WTC11 (cell line): Measurements from ENCODE around the gene EID2B. TPM values are rescaled to one million over a fixed set of nuclear protein-coding genes. Genes with fewer than 3 reads are reported as not detected.

Experiments
- ATAC-seq: fragments of 200-7000 bp; cut with Tn5 transposase; 2 replicates; pipeline ENCODE4 v1.10.0; 2021; ENCODE audit warnings: mild to moderate bottlenecking, moderate library complexity
- CTCF ChIA-PET: fragments of 300-600 bp; sonication (Branson Sonifier 250); formaldehyde crosslinking; loops from one replicate; lab custom pipeline; 2021; ENCODE audit warnings: antibody characterized with exemption; lab: Charles Lee
- POLR2A ChIA-PET: fragments of 350-600 bp; sonication (Branson Sonifier 250); formaldehyde crosslinking; loops from one replicate; lab custom pipeline; 2021; ENCODE audit warnings: antibody characterized with exemption; lab: Charles Lee
- DNase-seq: peaks from one replicate; pipeline ENCODE4 v3.0.0; 2021; ENCODE audit warnings: low spot score
- H3K27ac Mint-ChIP-seq: 2 replicates; pipeline ENCODE4 v1.8.0; 2021; ENCODE audit warnings: mixed read lengths
- H3K27me3 Mint-ChIP-seq: 2 replicates; pipeline ENCODE4 v1.8.0; 2021; ENCODE audit warnings: low read depth, mild to moderate bottlenecking, moderate library complexity, mixed read lengths
- H3K36me3 Mint-ChIP-seq: 2 replicates; pipeline ENCODE4 v1.8.0; 2021; ENCODE audit warnings: mixed read lengths
- H3K4me1 Mint-ChIP-seq: 2 replicates; pipeline ENCODE4 v1.8.0; 2022; ENCODE audit warnings: mixed read lengths
- H3K4me3 Mint-ChIP-seq: 2 replicates; pipeline ENCODE4 v1.8.0; 2021; ENCODE audit warnings: mild to moderate bottlenecking, moderate library complexity, mixed read lengths
- H3K9me3 Mint-ChIP-seq: 2 replicates; pipeline ENCODE4 v1.8.0; 2021; ENCODE audit warnings: mixed read lengths
- AFF4 ChIP-seq: sonication (generic); formaldehyde crosslinking; IDR thresholded peaks from 2 replicates; pipeline ENCODE4 v1.8.1; 2023; ENCODE audit warnings: mild to moderate bottlenecking, missing genetic modification reagents, borderline replicate concordance
- AR ChIP-seq: fragments of 250-450 bp; sonication (Bioruptor Pico); IDR thresholded peaks from 2 replicates; pipeline ENCODE4 v1.9.0; 2021; ENCODE audit warnings: mild to moderate bottlenecking
- ATF1 ChIP-seq: sonication (generic); formaldehyde crosslinking; IDR thresholded peaks from 2 replicates; pipeline ENCODE4 v1.8.1; 2023; ENCODE audit warnings: mild to moderate bottlenecking, moderate library complexity, missing genetic modification reagents
- CDX4 ChIP-seq: fragments of 250-450 bp; sonication (Bioruptor Pico); IDR thresholded peaks from 2 replicates; pipeline ENCODE4 v1.9.0; 2021; ENCODE audit warnings: moderate library complexity, mild to moderate bottlenecking, inconsistent platforms, borderline replicate concordance
- CTCF ChIP-seq: fragments of 200-600 bp; IDR thresholded peaks from 2 replicates; pipeline ENCODE4 v1.8.0; 2022; ENCODE audit warnings: antibody characterized with exemption
- E2F5 ChIP-seq: sonication (generic); formaldehyde crosslinking; IDR thresholded peaks from 2 replicates; pipeline ENCODE4 v1.8.1; 2022; ENCODE audit warnings: mild to moderate bottlenecking, moderate library complexity, missing genetic modification reagents
- GRHL2 ChIP-seq: fragments of 250-450 bp; sonication (Bioruptor Pico); IDR thresholded peaks from 2 replicates; pipeline ENCODE4 v1.8.0; 2022; ENCODE audit warnings: mild to moderate bottlenecking, moderate library complexity; ENCODE audit not compliant: insufficient replicate concordance, severe bottlenecking
- HMGA2 ChIP-seq: fragments of 250-450 bp; sonication (Bioruptor Pico); IDR thresholded peaks from 2 replicates; pipeline ENCODE4 v1.4.0; 2021; ENCODE audit warnings: mild to moderate bottlenecking, moderate library complexity
- HMGXB4 ChIP-seq: sonication (generic); formaldehyde crosslinking; IDR thresholded peaks from 2 replicates; pipeline ENCODE4 v1.8.1; 2023; ENCODE audit warnings: mild to moderate bottlenecking, moderate library complexity, missing genetic modification reagents
- IRF2 ChIP-seq: sonication (generic); formaldehyde crosslinking; IDR thresholded peaks from 2 replicates; pipeline ENCODE4 v1.8.0; 2022; ENCODE audit warnings: low read depth, missing genetic modification reagents, borderline replicate concordance
- MAX ChIP-seq: sonication (generic); formaldehyde crosslinking; IDR thresholded peaks from 2 replicates; pipeline ENCODE4 v1.8.0; 2022; ENCODE audit warnings: mild to moderate bottlenecking, missing genetic modification reagents
- MYBL2 ChIP-seq: sonication (generic); formaldehyde crosslinking; IDR thresholded peaks from 2 replicates; pipeline ENCODE4 v1.8.1; 2023; ENCODE audit warnings: mild to moderate bottlenecking, moderate library complexity, missing genetic modification reagents
- NR1H2 ChIP-seq: sonication (generic); formaldehyde crosslinking; IDR thresholded peaks from 2 replicates; pipeline ENCODE4 v1.9.0; 2021; ENCODE audit warnings: mild to moderate bottlenecking, moderate library complexity, missing genetic modification reagents
- NR2C2 ChIP-seq: sonication (generic); formaldehyde crosslinking; IDR thresholded peaks from 2 replicates; pipeline ENCODE4 v1.8.0; 2022; ENCODE audit warnings: mild to moderate bottlenecking, missing genetic modification reagents
- SP1 ChIP-seq: sonication (generic); formaldehyde crosslinking; conservative IDR thresholded peaks from 2 replicates; pipeline ENCODE4 v1.8.1; 2022; ENCODE audit warnings: missing genetic modification reagents
- ZNF121 ChIP-seq: sonication (generic); formaldehyde crosslinking; IDR thresholded peaks from 2 replicates; pipeline ENCODE4 v1.8.0; 2023; ENCODE audit warnings: missing genetic modification reagents
- ZNF317 ChIP-seq: sonication (generic); formaldehyde crosslinking; IDR thresholded peaks from 2 replicates; pipeline ENCODE4 v1.8.1; 2023; ENCODE audit warnings: low read depth, mild to moderate bottlenecking, moderate library complexity, missing genetic modification reagents, borderline replicate concordance
- ZNF671 ChIP-seq: fragments of 250-450 bp; sonication (Bioruptor Pico); IDR thresholded peaks from 2 replicates; pipeline ENCODE4 v1.8.0; 2021; ENCODE audit warnings: mild to moderate bottlenecking
- total RNA-seq: library from RNA; stranded (reverse); gene quantifications from 3 replicates; pipeline ENCODE4 v1.2.3, GENCODE V29; 2021

Gene EID2B
- total RNA-seq, 1 experiment from 2014 or later: 3.6 TPM

- TF ChIP-seq MYBL2 (no peak), IRF2 (CRISPR knock-in tag) (no peak), CTCF (no peak; the same call in none of the 2 replicates), GRHL2 (CRISPR knock-in tag) (no peak)
Observed at GRCh38 chr19:39540333-39540673, 7.7 kb upstream of the EID2B start (continued).

- ChIA-PET CTCF (interaction anchor here (1.0 to 2.8 kb wide), 4 partner anchors 12 to 65 kb away, joined by 3 to 17 read pairs (median 6); no protein-coding TSS in a partner anchor), POLR2A (interaction anchor here (1.2 kb wide), 1 partner anchor 20 kb away, joined by 6 read pairs; no protein-coding TSS in a partner anchor)
- Mint-ChIP-seq H3K9me3 (no peaks in the 10 kb centered on the region), H3K4me3 (peak within 1 kb of the TSS; percentile 90), H3K4me1 (peaks cover 31% of the 10 kb centered on the region), H3K27me3 (peaks cover 8% of the 10 kb centered on the region; the same call in 1 of the 2 replicates), H3K36me3 (no peaks in the 10 kb centered on the region), H3K27ac (peak within 1 kb of the TSS; percentile 89)
- DNase-seq (peak; percentile 93), ATAC-seq (peak; percentile 83)
- TF ChIP-seq ZNF671 (CRISPR knock-in tag) (no peak), SP1 (CRISPR knock-in tag) (0 out of 2 replicates have a peak, but pooled peaks have one; percentile 15), NR1H2 (no peak), E2F5 (0 out of 2 replicates have a peak, but pooled peaks have one; percentile 71), HMGXB4 (CRISPR knock-in tag) (peak; percentile 87; the same call in 1 of the 2 replicates), AFF4 (CRISPR knock-in tag) (no peak), CDX4 (no peak), CTCF (peak; percentile 62), AR (no peak), MAX (CRISPR knock-in tag) (peak; percentile 73; the same call in 1 of the 2 replicates), ZNF317 (peak; percentile 57; the same call in 1 of the 2 replicates), HMGA2 (CRISPR knock-in tag) (no peak), NR2C2 (CRISPR knock-in tag) (no peak), GRHL2 (CRISPR knock-in tag) (no peak), ZNF121 (CRISPR knock-in tag) (peak; percentile 9; the same call in 1 of the 2 replicates), ATF1 (CRISPR knock-in tag) (no peak)
Observed at GRCh38 chr19:39539518-39540332, 7.1 kb upstream of the EID2B start, which contains the start of gene EID2. TSS of gene EID2 (minus strand) at chr19:39540161. CDS start at chr19:39540079, 82 bp downstream.
